ENCODE measurements around the gene TBC1D8. TPM values are rescaled to one million over a fixed set of nuclear protein-coding genes. Genes with fewer than 3 reads are reported as not detected.

Gene TBC1D8
- total and polyA plus RNA-seq, 2 of the 8 experiments (the other 6 are each of a cell fraction or from before 2014, with no cell fraction given) = 20.8 to 21.8 TPM

GRCh38 chr2:100976061-100976460, 175.1 kb downstream of the TBC1D8 start (continued):
- no peak for TF ChIP-seq CHD7 (IDR thresholded peaks at IDR 0.05; ENCODE audit: insufficient replicate concordance, low read length)
- TF ChIP-seq KDM1A (IDR thresholded peaks at IDR 0.05; ENCODE audit: borderline replicate concordance, low read length) = no peak
- TF ChIP-seq SAP30 (IDR thresholded peaks at IDR 0.05; ENCODE audit: insufficient read depth, insufficient replicate concordance, low read length) = no peak
- no peak for TF ChIP-seq SIN3A (conservative IDR thresholded peaks at IDR 0.05 in 1 of 2, IDR thresholded peaks at IDR 0.05 in 1 of 2; ENCODE audit: low read depth in 1 of 2, low read length in 2 of 2)
- TF ChIP-seq FOSL1 (IDR thresholded peaks at IDR 0.05; ENCODE audit: insufficient read depth, low read depth, low read length) = no peak
- TF ChIP-seq RAD21 (IDR thresholded peaks at IDR 0.05 in 1 of 2, conservative IDR thresholded peaks at IDR 0.05 in 1 of 2; ENCODE audit: low read depth in 2 of 2, low read length in 2 of 2) = no peak
